Osteocyte (in vitro differentiated cells): ENCODE results near the gene ZGRF1. TPM values are rescaled to one million over a fixed set of nuclear protein-coding genes. Genes with fewer than 3 reads are reported as not detected.

Experiments
- DNase-seq: peaks from one replicate; pipeline ENCODE4 v3.0.0; 2021; ENCODE audit warnings: mixed read lengths; ENCODE audit not compliant: unreplicated experiment; ENCODE audit errors: extremely low spot score
- H3K27ac Mint-ChIP-seq: one replicate; pipeline ENCODE4 v1.8.0; 2021; ENCODE audit warnings: mild to moderate bottlenecking, mixed read lengths; ENCODE audit not compliant: unreplicated experiment
- H3K27me3 Mint-ChIP-seq: one replicate; pipeline ENCODE4 v1.8.0; 2021; ENCODE audit warnings: mixed read lengths; ENCODE audit not compliant: unreplicated experiment
- H3K36me3 Mint-ChIP-seq: one replicate; pipeline ENCODE4 v1.8.0; 2021; ENCODE audit warnings: mixed read lengths; ENCODE audit not compliant: unreplicated experiment
- H3K4me1 Mint-ChIP-seq: one replicate; pipeline ENCODE4 v1.8.0; 2021; ENCODE audit warnings: mixed read lengths; ENCODE audit not compliant: unreplicated experiment
- H3K4me3 Mint-ChIP-seq: one replicate; pipeline ENCODE4 v1.8.0; 2021; ENCODE audit warnings: mild to moderate bottlenecking, moderate library complexity, mixed read lengths; ENCODE audit not compliant: unreplicated experiment
- H3K9me3 Mint-ChIP-seq: one replicate; pipeline ENCODE4 v1.8.0; 2021; ENCODE audit warnings: mixed read lengths; ENCODE audit not compliant: unreplicated experiment
- total RNA-seq: library from RNA; stranded (reverse); gene quantifications from 2 replicates; pipeline ENCODE4 v1.2.1, GENCODE V29; 2021
- TF ChIP-seq, protein P1 (sequence below): fragments of 200-600 bp; sonication (generic); IDR thresholded peaks from 2 replicates; pipeline ENCODE4 v1.5.0; 2021; ENCODE audit warnings: antibody characterized with exemption, mild to moderate bottlenecking, moderate library complexity

Gene ZGRF1
- total RNA-seq, 1 donor from 2014 or later, result 5.6 TPM

DNA sequence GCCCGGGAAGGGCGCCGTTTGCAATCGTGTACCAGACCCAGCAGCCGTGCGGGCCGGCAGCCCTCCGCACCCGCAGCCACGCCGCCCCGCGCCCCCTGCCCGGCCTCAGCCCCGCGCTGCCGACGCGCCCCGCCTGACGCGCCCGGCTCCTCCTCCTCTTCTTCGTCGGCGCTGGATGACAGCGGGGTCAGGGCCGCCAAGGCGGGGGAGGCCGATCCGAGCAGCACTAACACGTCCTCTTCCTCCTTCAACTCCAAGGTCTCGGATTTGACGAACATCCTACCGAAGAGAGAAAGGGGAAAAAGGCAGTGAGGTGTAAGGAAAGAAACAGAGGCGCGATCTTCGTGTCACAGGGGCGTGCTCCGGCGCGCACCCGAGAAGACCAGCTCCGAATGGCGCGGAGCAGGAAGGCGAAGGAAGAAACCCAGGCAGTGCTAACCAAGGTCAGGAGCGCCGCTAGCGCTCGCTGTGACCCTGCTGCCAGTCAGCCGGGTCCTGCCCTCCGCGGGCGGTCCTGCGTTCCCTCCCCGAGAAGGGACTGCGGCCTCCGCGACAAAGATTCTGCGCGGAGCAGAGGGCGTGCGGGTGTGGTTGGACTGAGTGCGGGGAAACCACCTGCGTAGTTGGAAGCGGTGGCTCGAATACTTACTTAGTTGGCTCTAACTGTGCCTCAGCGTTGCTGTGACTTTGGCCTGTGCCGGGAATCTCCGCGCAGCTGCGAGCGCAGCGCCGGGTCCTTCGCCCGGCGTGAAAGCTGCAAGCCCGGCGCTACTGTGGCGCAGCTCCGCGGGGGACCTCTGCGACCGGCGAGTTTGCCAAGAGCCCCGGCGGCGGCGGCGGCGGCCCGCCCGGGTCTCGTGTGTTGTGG lies 121.3 kb downstream of the ZGRF1 start:
- peak overlapping the region; percentile 84 for H3K4me3 Mint-ChIP-seq
- peak; percentile 85 for DNase-seq
- TF ChIP-seq, protein P1, sequence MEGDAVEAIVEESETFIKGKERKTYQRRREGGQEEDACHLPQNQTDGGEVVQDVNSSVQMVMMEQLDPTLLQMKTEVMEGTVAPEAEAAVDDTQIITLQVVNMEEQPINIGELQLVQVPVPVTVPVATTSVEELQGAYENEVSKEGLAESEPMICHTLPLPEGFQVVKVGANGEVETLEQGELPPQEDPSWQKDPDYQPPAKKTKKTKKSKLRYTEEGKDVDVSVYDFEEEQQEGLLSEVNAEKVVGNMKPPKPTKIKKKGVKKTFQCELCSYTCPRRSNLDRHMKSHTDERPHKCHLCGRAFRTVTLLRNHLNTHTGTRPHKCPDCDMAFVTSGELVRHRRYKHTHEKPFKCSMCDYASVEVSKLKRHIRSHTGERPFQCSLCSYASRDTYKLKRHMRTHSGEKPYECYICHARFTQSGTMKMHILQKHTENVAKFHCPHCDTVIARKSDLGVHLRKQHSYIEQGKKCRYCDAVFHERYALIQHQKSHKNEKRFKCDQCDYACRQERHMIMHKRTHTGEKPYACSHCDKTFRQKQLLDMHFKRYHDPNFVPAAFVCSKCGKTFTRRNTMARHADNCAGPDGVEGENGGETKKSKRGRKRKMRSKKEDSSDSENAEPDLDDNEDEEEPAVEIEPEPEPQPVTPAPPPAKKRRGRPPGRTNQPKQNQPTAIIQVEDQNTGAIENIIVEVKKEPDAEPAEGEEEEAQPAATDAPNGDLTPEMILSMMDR, result no peak
- H3K9me3 Mint-ChIP-seq, result no peaks in the 10 kb centered on the region
- H3K27ac Mint-ChIP-seq, result no peak overlapping the region
- H3K36me3 Mint-ChIP-seq, result peaks cover 4% of the 10 kb centered on the region
- H3K27me3 Mint-ChIP-seq, result peaks cover 89% of the 10 kb centered on the region
- peaks cover 38% of the 10 kb centered on the region for H3K4me1 Mint-ChIP-seq

DNA sequence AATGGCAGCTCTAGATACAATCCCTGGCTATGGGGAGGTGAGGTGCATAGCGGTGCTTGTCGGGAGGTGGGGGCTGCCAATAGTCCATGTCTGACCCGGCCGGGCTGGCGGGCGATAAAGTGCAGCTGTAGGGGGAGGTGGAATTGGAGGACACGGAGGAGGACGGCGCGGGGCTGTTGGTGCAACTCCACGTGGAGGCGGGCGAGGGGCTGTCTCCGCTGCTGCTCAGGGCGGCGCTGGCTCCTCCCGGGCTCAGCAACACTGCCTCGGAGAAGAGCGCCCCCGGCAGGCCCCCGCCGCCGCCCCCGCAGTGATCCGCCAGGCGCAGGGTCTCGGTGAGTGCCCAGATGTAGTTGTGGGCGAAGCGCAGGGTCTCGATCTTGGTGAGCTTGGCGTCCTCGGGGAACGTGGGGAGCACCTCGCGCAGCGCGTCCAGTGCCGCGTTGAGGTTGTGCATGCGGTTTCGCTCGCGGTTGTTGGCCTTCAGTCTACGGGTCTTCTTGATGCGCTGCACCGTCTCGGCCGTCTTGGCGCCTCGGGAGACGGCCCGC lies 122.0 kb downstream of the ZGRF1 start:
- peaks cover 4% of the 10 kb centered on the region for H3K36me3 Mint-ChIP-seq
- H3K4me3 Mint-ChIP-seq, result peak overlapping the region; percentile 61
- TF ChIP-seq, protein P1, result no peak
- peaks cover 88% of the 10 kb centered on the region for H3K27me3 Mint-ChIP-seq
- peaks cover 44% of the 10 kb centered on the region for H3K4me1 Mint-ChIP-seq
- H3K27ac Mint-ChIP-seq, result no peak overlapping the region
- DNase-seq, result no peak
- H3K9me3 Mint-ChIP-seq, result no peaks in the 10 kb centered on the region

DNA sequence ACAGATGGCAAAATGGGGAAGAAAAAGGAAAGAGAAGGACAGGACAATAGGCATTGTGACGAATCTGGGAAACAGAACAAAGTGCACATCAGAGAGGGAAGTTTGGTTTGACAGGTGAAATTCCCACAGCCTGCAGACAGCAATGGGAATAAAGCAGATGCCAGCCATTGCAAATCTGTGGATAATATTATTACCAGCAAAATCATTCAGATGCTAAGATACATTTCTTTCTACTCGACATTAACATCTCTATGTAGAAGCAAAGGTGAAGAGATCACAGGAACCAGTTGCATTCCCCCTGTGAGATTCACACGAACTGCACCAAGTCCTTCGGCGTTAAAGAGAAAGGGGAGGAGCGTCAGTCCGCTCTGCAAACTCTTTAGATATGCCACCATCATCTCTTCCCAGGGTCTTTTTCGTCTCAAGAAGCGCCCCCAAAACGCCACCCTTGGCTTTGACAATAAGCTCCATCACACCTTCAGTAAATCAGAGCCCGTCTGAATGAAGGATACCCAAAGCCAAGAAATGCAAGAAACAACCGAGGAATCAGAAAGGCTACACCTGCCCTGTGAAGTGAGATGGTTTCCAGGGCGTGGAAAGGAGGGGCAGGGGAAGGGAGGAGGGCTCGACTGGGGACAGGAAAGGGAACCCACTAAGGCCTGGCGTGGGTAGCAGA lies 122.6 kb downstream of the ZGRF1 start:
- no peaks in the 10 kb centered on the region for H3K9me3 Mint-ChIP-seq
- TF ChIP-seq, protein P1, result no peak
- H3K27ac Mint-ChIP-seq, result no peak overlapping the region
- H3K4me1 Mint-ChIP-seq, result peaks cover 50% of the 10 kb centered on the region
- peaks cover 88% of the 10 kb centered on the region for H3K27me3 Mint-ChIP-seq
- H3K36me3 Mint-ChIP-seq, result peaks cover 4% of the 10 kb centered on the region
- peak overlapping the region; percentile 61 for H3K4me3 Mint-ChIP-seq
- no peak for DNase-seq

DNA sequence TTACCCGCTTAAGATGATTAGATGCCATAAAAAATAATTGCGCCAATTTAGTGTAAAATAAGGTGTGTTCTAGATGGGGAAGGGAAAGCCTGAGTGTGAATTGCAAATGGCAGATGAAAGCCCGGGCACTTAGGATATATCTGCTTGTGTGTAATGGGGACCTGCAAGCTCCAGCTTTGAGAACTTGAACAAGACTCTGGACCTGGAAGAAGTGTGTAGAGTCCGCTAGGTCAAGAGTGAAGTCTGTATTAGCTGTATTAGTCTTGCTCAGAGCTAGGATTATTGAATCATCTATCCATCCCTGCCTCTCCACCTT lies 124.9 kb downstream of the ZGRF1 start:
- TF ChIP-seq, protein P1, result no peak
- Mint-ChIP-seq H3K36me3 (peaks cover 4% of the 10 kb centered on the region), H3K9me3 (no peaks in the 10 kb centered on the region), H3K4me1 (peaks cover 40% of the 10 kb centered on the region), H3K27ac (no peak overlapping the region), H3K4me3 (no peak overlapping the region), H3K27me3 (peaks cover 84% of the 10 kb centered on the region)
- no peak for DNase-seq
